Astrocyte (in vitro differentiated cells and primary cell): ENCODE results near the gene PRAMEF2.
"Not testable (repeated sequence)": the region's sequence is repeated elsewhere in the genome, so short reads cannot be mapped to it uniquely, and the experiment has no call there.

Source experiments
- CTCF ChIP-seq: IDR thresholded peaks from 2 replicates; pipeline ENCODE4 v1.5.1; 2011; ENCODE audit warnings: low read depth, mild to moderate bottlenecking, inconsistent platforms, low read length, moderate library complexity; ENCODE audit not compliant: insufficient read depth
- EZH2 ChIP-seq: IDR thresholded peaks from 2 replicates; pipeline ENCODE4 v1.6.1; 2012; ENCODE audit warnings: mild to moderate bottlenecking, low read length, inconsistent platforms; ENCODE audit not compliant: insufficient read depth

- not testable (repeated sequence) for TF ChIP-seq CTCF, EZH2
These were observed 42.3 kb downstream of the PRAMEF2 start for GRCh38 chr1:12899186-12899585.
